Nucleus accumbens (tissue), 56 donors: ENCODE results near the gene PLAU.
"Not testable (repeated sequence)": the region's sequence is repeated elsewhere in the genome, so short reads cannot be mapped to it uniquely, and the experiment has no call there.

ENCODE experiments used
- DNase-seq, 56 donors: peaks; one replicate each; lab custom pipeline; 2025; lab: John Stamatoyannopoulos, UW

Gene PLAU

GRCh38 chr10:73894245-73894971 lies 16.5 kb upstream of the PLAU start:
- no peak for DNase-seq

GRCh38 chr10:73895381-73895780 lies 15.6 kb upstream of the PLAU start:
- DNase-seq = not testable (repeated sequence)

GRCh38 chr10:73897693-73898092 lies 13.2 kb upstream of the PLAU start:
- DNase-seq = no peak

GRCh38 chr10:73898730-73899410 lies 12.1 kb upstream of the PLAU start:
- no peak for DNase-seq

- no peak for DNase-seq
Observed at GRCh38 chr10:73899423-73899822, 11.5 kb upstream of the PLAU start.

- DNase-seq = no peak
Observed at GRCh38 chr10:73900064-73900463, 10.9 kb upstream of the PLAU start.

- no peak for DNase-seq
Observed at GRCh38 chr10:73901261-73901660, 9.7 kb upstream of the PLAU start.

- no peak for DNase-seq
Observed at GRCh38 chr10:73902351-73902750, 8.6 kb upstream of the PLAU start.

- no peak for DNase-seq
Observed at GRCh38 chr10:73905256-73906020, 5.5 kb upstream of the PLAU start.

GRCh38 chr10:73906524-73907447 lies 4.1 kb upstream of the PLAU start:
- DNase-seq = no peak

GRCh38 chr10:73907841-73908517 lies 3.0 kb upstream of the PLAU start:
- DNase-seq = no peak

GRCh38 chr10:73908853-73909539 lies 1.9 kb upstream of the PLAU start:
- DNase-seq = no peak

- no peak for DNase-seq
Observed at GRCh38 chr10:73909540-73910115, 1.3 kb upstream of the PLAU start.

- DNase-seq = no peak
Observed at GRCh38 chr10:73910401-73910763, 550 bp upstream of the PLAU start.

GRCh38 chr10:73911553-73912004 lies 647 bp downstream of the PLAU start:
- DNase-seq = no peak

- no peak for DNase-seq
Observed at GRCh38 chr10:73914036-73914435, 3.1 kb downstream of the PLAU start.

GRCh38 chr10:73915206-73915851 lies 4.4 kb downstream of the PLAU start:
- no peak for DNase-seq

- DNase-seq = no peak
Observed at GRCh38 chr10:73916761-73917470, 6.0 kb downstream of the PLAU start.
